ENCODE data around the gene GDNF. TPM values are rescaled to one million over a fixed set of nuclear protein-coding genes. Genes with fewer than 3 reads are reported as not detected.
"Not testable (repeated sequence)": the region's sequence is repeated elsewhere in the genome, so short reads cannot be mapped to it uniquely, and the experiment has no call there.

Gene GDNF
- total RNA-seq, 2 donors from 2014 or later = 0.82 to 1.6 TPM

DNA sequence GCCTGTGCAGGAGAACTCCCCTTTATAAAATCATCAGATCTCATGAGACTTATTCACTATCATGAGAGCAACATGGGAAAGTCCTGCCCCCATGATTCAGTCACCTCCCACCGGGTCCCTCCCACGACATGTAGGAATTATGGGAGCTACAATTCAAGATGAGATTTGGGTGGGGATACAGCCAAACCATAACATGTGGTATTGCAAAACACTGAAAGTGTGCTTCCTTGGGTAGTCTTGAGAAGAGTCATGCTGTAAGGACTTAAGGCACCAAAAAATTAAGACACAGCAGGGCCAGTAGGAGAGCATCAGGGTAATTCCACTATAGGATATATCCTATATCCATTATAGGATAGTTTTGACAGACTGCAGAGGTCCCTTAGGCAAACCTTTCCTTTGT lies 29.4 kb upstream of the GDNF start:
- Histone ChIP-seq H3K27ac (no peak overlapping the region), H3K4me1 (no peaks in the 10 kb centered on the region), H3K36me3 (no peaks in the 10 kb centered on the region), H3K9ac (ENCODE audit: low read depth in 2 of 2, low read length in 2 of 2) (no peak overlapping the region), H3K4me3 (no peak overlapping the region), H3K9me3 (no peaks in the 10 kb centered on the region), H3K27me3 (no peaks in the 10 kb centered on the region)
- DNase-seq = no peak
- intact Hi-C loops (cut with DNase I) = no loop called here
- TF ChIP-seq, protein P1, sequence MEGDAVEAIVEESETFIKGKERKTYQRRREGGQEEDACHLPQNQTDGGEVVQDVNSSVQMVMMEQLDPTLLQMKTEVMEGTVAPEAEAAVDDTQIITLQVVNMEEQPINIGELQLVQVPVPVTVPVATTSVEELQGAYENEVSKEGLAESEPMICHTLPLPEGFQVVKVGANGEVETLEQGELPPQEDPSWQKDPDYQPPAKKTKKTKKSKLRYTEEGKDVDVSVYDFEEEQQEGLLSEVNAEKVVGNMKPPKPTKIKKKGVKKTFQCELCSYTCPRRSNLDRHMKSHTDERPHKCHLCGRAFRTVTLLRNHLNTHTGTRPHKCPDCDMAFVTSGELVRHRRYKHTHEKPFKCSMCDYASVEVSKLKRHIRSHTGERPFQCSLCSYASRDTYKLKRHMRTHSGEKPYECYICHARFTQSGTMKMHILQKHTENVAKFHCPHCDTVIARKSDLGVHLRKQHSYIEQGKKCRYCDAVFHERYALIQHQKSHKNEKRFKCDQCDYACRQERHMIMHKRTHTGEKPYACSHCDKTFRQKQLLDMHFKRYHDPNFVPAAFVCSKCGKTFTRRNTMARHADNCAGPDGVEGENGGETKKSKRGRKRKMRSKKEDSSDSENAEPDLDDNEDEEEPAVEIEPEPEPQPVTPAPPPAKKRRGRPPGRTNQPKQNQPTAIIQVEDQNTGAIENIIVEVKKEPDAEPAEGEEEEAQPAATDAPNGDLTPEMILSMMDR (IDR thresholded peaks at IDR 0.05) = no peak

DNA sequence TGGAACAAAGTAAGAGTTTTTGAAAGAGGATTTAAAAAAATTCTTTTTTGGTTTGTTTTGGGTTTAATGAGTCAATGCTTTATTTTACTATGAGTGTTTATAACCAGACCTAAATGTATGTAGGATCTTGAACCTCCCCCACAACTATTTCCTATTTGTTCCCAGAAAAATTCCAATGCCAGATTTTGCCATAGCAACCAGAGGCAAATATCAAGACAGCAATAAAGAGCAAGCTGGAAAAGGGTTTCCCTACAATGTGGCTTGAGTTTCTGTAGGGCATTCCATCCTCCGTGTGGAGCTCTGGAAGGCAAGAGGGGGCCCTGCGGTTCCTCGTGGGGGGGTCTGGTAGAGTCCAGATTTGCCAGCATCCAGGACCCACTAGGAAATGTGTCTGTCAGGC lies 27.8 kb upstream of the GDNF start:
- Histone ChIP-seq H3K9me3 (no peaks in the 10 kb centered on the region), H3K9ac (ENCODE audit: low read depth in 2 of 2, low read length in 2 of 2) (no peak overlapping the region), H3K27me3 (no peaks in the 10 kb centered on the region), H3K36me3 (no peaks in the 10 kb centered on the region), H3K27ac (no peak overlapping the region), H3K4me1 (no peaks in the 10 kb centered on the region), H3K4me3 (no peak overlapping the region)
- DNase-seq = no peak
- TF ChIP-seq, protein P1 (IDR thresholded peaks at IDR 0.05) = no peak
- intact Hi-C loops (cut with DNase I) = no loop called here

GRCh38 chr5:37862907-37863306 lies 23.1 kb upstream of the GDNF start:
- H3K27ac ChIP-seq; H3K27me3 ChIP-seq; H3K9me3 ChIP-seq; H3K36me3 ChIP-seq; H3K9ac ChIP-seq (ENCODE audit: low read depth in 2 of 2, low read length in 2 of 2); H3K4me1 ChIP-seq; DNase-seq; H3K4me3 ChIP-seq; intact Hi-C loops (cut with DNase I): not testable (repeated sequence)

DNA sequence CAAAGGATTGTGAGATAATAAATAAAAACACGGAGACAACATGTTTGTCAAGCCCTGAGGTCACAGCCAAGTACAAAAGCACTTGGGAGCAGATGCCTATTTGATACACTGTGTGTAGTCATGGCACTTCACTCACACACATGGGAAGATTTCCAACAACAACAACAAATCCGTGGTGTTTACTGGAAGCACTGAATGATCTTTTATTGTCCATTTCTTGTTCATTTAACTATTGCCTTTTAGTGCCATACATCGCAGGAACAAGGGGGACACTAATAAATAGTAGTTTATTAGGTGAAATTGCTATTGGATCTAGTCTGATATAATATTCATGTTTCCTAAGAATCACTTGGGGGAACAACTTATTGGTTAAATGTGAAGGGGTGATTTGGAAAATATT lies 20.4 kb upstream of the GDNF start:
- Histone ChIP-seq H3K9ac (ENCODE audit: low read depth in 2 of 2, low read length in 2 of 2) (no peak overlapping the region), H3K27ac (no peak overlapping the region), H3K36me3 (no peaks in the 10 kb centered on the region), H3K4me1 (no peaks in the 10 kb centered on the region), H3K27me3 (no peaks in the 10 kb centered on the region), H3K9me3 (no peaks in the 10 kb centered on the region), H3K4me3 (no peak overlapping the region)
- DNase-seq = no peak
- intact Hi-C loops (cut with DNase I) = no loop called here
- TF ChIP-seq, protein P1 (IDR thresholded peaks at IDR 0.05) = no peak

DNA sequence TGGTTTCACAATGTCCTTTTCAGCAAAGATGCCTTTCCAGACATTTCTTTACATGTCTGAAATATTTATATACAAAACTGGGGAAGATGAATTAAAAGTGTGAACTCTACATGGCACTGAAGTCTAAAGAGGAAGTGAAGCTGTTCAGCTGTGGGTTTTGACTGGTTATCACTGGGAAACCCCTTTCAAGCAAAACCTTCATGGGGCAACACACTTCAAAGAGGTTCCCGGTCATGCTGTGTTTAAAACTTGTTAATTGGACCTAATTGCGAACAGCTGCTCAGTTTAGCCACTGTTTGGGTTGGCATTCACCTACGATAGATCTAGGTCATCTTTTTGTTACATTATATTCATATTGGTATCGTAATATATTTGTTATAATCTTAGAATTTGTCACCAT lies 20.0 kb upstream of the GDNF start:
- H3K9me3 ChIP-seq = no peaks in the 10 kb centered on the region
- no peaks in the 10 kb centered on the region for H3K36me3 ChIP-seq
- TF ChIP-seq, protein P1 (IDR thresholded peaks at IDR 0.05) = no peak
- no peak overlapping the region for H3K4me3 ChIP-seq
- H3K4me1 ChIP-seq = no peaks in the 10 kb centered on the region
- no peak overlapping the region for H3K27ac ChIP-seq
- no peaks in the 10 kb centered on the region for H3K27me3 ChIP-seq
- DNase-seq = no peak
- H3K9ac ChIP-seq (ENCODE audit: low read depth in 2 of 2, low read length in 2 of 2) = no peak overlapping the region
- intact Hi-C loops (cut with DNase I) = no loop called here

DNA sequence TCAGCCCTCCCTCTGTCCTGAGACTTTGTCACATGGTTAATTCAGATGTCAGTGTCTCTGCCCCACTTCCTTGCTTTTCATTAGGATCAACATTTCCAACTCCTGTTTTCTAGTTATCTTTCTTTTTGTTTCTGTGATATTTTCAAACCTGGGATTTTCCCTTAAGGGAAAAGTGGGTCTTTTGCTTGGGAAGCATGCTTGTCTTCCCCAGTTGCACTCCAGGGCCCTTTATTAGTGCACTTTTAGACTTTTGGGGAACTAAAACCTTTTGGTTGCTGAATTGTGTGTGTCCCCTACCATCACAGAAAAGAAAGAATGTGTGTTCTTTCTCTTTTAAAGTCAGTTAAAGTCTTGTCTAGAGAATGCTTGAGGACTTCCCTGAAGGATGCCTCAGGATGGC lies 18.4 kb upstream of the GDNF start:
- TF ChIP-seq, protein P1 (IDR thresholded peaks at IDR 0.05) = no peak
- Histone ChIP-seq H3K27me3 (no peaks in the 10 kb centered on the region), H3K9me3 (no peaks in the 10 kb centered on the region), H3K4me3 (no peak overlapping the region), H3K27ac (no peak overlapping the region), H3K9ac (ENCODE audit: low read depth in 2 of 2, low read length in 2 of 2) (no peak overlapping the region), H3K4me1 (no peaks in the 10 kb centered on the region), H3K36me3 (no peaks in the 10 kb centered on the region)
- intact Hi-C loops (cut with DNase I) = no loop called here
- DNase-seq = no peak

Measured in colonic mucosa (tissue), 4 donors.